HS-5 (cell line): ENCODE results near the gene KIR2DL3.
A peak's percentile ranks its signal among the peaks of the same experiment; 100 is the strongest.
"Not testable (repeated sequence)": the region's sequence is repeated elsewhere in the genome, so short reads cannot be mapped to it uniquely, and the experiment has no call there.

ENCODE experiments used
- DNase-seq: peaks from one replicate; pipeline ENCODE4 v3.0.0-alpha.2; 2012; ENCODE audit warnings: low read depth

KIR2DL3 gene

DNA sequence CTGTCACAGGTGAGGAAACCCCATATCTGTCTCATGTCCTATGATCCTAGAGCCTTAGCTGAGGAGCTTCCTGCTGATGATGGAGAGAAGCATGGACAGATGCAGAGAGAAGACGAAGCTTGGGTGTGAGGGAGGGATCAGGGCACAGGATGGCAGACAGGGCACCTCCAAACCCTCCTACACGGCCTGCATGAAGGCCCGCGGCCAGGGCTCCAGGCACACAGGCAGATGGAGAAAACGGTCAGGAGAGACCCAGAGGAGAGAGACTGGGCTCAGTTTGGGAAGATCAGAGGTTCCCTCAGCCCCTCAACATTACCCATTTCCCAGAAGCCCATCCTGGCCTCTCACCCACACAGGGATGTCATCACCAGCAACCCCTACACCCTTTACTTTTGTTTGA is 5.8 kb downstream of the KIR2DL3 start:
- not testable (repeated sequence) for DNase-seq

- DNase-seq: peak; percentile 73
Observed at GRCh38 chr19:54747614-54748322, 9.5 kb downstream of the KIR2DL3 start.

- not testable (repeated sequence) for DNase-seq
Observed at GRCh38 chr19:54750276-54750675, 12.0 kb downstream of the KIR2DL3 start.

DNA sequence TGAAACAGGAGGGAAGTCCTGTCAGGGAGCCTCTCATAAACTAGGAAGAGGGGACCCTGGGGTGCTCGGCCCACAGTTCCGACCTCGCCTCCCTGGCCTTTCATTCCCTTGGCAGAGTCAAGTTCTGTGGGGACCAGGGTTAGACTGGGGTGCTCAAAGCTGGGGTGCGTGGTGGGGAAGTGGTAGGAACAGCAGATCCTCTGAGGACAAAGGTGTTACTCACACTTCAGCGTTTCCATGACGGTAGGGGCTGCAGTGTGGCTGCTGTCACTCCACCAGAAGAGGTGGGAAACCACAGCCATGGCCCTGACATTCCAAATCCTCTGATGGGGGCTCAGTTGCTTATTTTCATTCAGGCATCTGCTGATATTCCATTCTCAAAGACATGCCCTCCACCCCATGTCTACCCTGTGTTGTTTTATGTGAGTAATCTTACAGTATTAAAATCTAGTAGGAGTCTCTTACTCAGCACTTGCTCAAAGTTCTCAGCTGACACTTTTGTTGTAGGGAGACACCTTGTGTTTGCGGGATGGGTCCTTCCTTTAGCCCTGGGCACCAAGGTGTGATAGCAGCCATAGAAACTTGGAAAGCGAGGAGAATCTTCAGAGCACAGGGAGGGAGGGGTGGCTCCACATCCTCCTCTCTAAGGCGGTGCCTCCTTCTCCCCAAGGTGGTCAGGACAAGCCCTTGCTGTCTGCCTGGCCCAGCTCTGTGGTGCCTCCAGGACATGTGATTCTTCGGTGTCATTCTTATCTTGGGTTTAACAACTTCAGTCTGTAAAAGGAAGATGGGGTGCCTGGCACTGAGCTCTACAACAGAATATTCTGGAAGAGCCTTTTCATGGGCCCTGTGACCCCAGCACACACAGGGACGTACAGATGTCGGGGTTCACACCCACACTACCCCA is 18.1 kb downstream of the KIR2DL3 start:
- not testable (repeated sequence) for DNase-seq

DNA sequence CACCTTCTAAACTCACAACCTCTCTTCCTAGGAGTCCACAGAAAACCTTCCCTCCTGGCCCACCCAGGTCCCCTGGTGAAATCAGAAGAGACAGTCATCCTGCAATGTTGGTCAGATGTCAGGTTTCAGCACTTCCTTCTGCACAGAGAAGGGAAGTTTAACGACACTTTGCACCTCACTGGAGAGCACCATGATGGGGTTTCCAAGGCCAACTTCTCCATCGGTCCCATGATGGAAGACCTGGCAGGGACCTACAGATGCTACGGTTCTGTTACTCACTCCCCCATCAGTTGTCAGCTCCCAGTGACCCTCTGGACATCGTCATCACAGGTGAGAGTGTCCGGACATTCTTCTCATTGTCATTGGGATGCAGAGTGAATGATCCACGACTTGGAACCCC is 20.3 kb downstream of the KIR2DL3 start:
- not testable (repeated sequence) for DNase-seq

DNA sequence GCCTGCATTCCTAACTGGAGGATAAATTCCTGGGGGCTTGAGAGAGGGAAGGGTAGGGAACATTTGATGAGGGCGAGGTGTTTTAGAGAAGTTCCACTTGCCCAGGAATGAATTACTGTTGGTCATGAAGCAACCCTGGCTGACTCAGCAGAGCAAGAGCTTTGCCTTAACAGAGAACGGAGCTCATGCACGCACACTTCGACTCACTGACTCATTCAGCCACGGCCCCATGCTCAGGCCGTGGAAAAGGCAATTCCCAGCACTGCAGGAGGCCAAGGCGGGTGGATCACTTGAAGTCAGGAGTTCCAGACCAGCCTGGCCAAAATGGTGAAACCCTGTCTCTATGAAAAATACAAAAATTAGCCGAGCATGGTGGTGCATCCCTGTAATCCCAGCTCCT is 25.9 kb downstream of the KIR2DL3 start:
- peak; percentile 63 for DNase-seq

DNA sequence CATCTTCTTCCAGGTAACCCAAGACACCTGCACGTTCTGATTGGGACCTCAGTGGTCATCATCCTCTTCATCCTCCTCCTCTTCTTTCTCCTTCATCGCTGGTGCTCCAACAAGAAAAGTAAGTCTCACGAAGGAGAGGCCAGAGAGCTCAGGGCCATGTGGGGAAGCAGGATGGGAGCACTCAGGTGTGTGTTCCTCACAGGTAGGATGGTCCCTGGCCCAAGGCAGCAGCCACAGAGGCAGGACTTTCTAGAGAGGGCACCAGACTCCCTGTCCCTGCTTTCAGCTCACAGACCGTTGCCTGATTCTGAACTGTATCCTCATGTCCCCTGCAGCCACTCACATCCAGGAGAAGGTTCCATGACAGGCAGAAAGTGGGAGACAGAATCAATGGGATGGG is 28.2 kb downstream of the KIR2DL3 start:
- not testable (repeated sequence) for DNase-seq

DNA sequence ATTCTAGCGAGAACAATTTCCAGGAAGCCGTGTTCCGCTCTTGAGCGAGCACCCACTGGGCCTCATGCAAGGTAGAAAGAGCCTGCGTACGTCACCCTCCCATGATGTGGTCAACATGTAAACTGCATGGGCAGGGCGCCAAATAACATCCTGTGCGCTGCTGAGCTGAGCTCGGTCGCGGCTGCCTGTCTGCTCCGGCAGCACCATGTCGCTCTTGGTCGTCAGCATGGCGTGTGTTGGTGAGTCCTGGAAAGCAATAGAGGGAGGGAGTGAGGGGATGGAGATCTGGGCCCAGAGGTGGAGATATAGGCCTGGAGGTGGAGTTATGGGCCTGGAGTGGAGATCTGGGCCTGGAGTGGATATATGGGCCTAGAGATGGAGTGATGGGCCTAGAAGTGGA is 31.3 kb downstream of the KIR2DL3 start, which contains the start of gene KIR2DL1:
Gene KIR2DL1 (plus strand): TSS at position 148 of the 400 bp plus-strand sequence. CDS start 58 bp downstream, at position 206.
- DNase-seq: not testable (repeated sequence)

DNA sequence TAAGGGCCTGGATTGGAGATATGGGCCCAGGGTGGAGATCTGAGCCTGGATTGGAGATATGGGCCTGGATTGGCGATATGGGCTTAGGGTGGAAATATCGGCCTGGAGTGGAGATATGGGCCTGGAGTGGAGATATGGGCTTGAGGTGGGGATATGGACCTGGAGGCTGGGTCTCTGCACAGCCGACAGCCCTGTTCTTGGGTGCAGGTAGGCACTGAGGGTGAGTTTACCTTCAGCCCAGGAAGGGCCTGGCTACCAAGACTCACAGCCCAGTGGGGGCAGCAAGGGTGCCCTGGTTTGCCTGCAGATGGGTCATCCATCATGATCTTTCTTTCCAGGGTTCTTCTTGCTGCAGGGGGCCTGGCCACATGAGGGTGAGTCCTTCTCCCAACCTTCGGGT is 32.2 kb downstream of the KIR2DL3 start:
- not testable (repeated sequence) for DNase-seq

- DNase-seq: peak; percentile 99
Observed at GRCh38 chr19:54771018-54771960, 33.0 kb downstream of the KIR2DL3 start.

GRCh38 chr19:54772666-54773065 is 34.4 kb downstream of the KIR2DL3 start:
- DNase-seq: not testable (repeated sequence)

DNA sequence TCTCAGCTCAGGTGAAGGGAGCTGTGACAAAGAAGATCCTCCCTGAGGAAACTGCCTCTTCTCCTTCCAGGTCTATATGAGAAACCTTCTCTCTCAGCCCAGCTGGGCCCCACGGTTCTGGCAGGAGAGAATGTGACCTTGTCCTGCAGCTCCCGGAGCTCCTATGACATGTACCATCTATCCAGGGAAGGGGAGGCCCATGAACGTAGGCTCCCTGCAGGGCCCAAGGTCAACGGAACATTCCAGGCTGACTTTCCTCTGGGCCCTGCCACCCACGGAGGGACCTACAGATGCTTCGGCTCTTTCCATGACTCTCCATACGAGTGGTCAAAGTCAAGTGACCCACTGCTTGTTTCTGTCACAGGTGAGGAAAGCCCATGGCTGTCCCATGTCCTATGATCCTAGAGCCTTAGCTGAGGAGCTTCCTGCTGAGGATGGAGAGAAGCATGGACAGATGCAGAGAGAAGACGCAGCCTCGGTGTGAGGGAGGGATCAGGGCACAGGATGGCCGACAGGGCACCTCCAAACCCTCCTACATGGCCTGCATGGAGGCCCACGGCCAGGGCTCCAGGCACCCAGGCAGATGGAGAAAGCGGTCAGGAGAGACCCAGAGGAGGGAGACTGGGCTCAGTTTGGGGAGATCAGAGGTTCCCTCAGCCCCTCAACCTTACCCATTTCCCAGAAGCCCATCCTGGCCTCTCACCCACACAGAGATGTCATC is 36.9 kb downstream of the KIR2DL3 start:
- not testable (repeated sequence) for DNase-seq

GRCh38 chr19:54775830-54776229 is 37.5 kb downstream of the KIR2DL3 start:
- DNase-seq: not testable (repeated sequence)

DNA sequence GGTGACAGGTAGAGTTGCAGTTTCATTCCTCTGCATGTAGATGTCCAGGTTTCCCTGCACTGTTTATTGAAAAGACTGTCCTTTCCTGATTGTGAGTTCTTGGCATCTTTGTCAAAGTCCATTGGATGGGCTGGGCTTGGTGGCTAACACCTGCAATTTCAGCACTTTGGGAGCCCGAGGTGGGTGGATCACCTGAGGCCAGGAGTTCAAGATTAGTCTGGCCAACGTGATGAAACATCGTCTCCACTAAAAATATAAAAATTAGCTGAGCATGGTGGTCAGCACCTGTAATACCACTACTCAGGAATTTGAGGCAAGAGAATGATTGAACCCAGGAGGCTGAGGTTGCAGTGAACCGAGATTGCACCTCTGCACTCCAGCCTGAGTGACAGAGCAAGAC is 39.5 kb downstream of the KIR2DL3 start:
- DNase-seq: not testable (repeated sequence)

GRCh38 chr19:54778896-54779295 is 40.6 kb downstream of the KIR2DL3 start:
- DNase-seq: peak; percentile 94

DNA sequence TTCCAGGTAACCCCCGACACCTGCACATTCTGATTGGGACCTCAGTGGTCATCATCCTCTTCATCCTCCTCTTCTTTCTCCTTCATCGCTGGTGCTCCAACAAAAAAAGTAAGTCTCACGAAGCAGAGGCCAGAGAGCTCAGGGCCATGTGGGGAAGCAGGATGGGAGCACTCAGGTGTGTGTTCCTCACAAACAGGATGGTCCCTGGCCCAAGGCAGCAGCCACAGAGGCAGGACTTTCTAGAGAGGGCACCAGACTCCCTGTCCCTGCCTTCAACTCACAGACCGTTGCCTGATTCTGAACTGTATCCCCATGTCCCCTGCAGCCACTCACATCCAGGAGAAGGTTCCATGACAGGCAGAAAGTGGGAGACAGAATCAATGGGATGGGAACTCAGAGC is 44.6 kb downstream of the KIR2DL3 start:
- not testable (repeated sequence) for DNase-seq

DNA sequence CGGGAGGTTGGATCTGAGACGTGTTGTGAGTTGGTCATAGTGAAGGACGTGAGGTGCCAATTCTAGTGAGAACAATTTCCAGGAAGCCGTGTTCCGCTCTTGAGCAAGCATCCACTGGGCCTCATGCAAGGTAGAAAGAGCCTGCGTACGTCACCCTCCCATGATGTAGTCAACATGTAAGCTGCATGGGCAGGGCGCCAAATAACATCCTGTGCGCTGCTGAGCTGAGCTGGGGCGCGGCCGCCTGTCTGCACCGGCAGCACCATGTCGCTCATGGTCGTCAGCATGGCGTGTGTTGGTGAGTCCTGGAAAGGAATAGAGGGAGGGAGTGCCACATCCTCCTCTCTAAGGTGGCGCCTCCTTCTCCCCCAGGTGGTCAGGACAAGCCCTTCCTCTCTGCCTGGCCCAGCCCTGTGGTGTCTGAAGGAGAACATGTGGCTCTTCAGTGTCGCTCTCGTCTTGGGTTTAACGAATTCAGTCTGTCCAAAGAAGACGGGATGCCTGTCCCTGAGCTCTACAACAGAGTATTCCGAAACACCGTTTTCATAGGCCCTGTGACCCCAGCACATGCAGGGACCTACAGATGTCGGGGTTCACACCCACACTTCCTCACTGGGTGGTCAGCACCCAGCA is 47.9 kb downstream of the KIR2DL3 start:
- DNase-seq: not testable (repeated sequence)

DNA sequence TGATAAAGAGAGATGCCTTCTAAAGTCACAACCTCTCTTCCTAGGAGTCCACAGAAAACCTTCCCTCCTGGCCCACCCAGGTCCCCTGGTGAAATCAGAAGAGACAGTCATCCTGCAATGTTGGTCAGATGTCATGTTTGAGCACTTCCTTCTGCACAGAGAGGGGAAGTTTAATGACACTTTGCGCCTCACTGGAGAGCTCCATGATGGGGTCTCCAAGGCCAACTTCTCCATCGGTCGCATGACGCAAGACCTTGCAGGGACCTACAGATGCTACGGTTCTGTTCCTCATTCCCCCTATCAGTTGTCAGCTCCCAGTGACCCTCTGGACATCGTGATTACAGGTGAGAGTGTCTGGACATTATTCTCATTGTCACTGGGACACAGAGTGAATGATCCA is 49.8 kb downstream of the KIR2DL3 start:
- not testable (repeated sequence) for DNase-seq

GRCh38 chr19:54790711-54791110 is 52.4 kb downstream of the KIR2DL3 start:
- DNase-seq: no peak

GRCh38 chr19:54791476-54791875 is 53.2 kb downstream of the KIR2DL3 start:
- DNase-seq: no peak

DNA sequence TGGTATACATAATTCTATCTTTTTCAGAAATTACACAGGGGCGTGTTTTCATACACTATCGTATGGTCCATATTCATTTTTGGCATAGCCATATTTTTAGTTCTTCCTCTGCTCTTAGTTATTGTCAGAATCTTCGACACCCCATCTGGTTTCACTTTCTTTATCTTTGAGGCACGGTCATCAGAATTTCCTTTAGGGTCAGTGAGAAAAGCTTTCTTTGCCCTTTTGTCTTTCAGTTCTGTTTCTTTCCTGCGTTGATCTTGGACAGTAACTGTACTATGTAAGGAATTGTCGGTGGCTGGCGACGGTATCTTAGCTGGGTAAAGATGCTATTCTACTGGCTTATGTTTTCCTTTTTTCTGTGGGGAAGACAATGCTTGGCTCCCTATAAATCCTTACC is 54.5 kb downstream of the KIR2DL3 start:
- no peak for DNase-seq
